ENCODE data around the gene PDE1C. TPM values are rescaled to one million over a fixed set of nuclear protein-coding genes. Genes with fewer than 3 reads are reported as not detected.

PDE1C gene
- total and polyA plus RNA-seq, 2 of the 4 experiments (the other 2 are of a cell fraction), result 14.2 to 61.5 TPM

- intact Hi-C loops (cut with micrococcal nuclease) (no loop called here), in situ Hi-C loops (cut with MboI; ENCODE audit: low sequenced_read_pairs) (no loop called here), dilution Hi-C loops (cut with HindIII; ENCODE audit: low sequenced_read_pairs, unreplicated experiment) (no loop called here)
- Histone ChIP-seq H3K56ac (ENCODE audit: extremely low read depth, insufficient read depth, low read length) (no peak overlapping the region), H2AK9ac (replicated peaks; ENCODE audit: low read depth, low read length, poor library complexity) (no peak overlapping the region), H3K27ac (ENCODE audit: insufficient read depth, low read length) (no peak overlapping the region), H3K36me3 (ENCODE audit: control insufficient read depth, insufficient read depth, low read length) (no peaks in the 10 kb centered on the region), H3K18ac (ENCODE audit: low read depth, low read length) (peak overlapping the region; percentile 34; the same call in 1 of the 2 replicates), H3K23ac (ENCODE audit: low read depth, low read length) (no peak overlapping the region), H3K9ac (ENCODE audit: low read depth, low read length) (no peak overlapping the region), H4K5ac (ENCODE audit: low read depth, low read length) (no peak overlapping the region), H3K9me1 (ENCODE audit: insufficient read depth, low read length) (no peaks in the 10 kb centered on the region), H3K79me1 (ENCODE audit: low read depth in 1 of 2, low read length in 2 of 2) (peaks cover 13 to 30% of the 10 kb centered on the region in 2 experiments), H3K4me2 (ENCODE audit: low read depth, low read length) (no peak overlapping the region), H4K91ac (ENCODE audit: insufficient read depth, low read depth, low read length) (no peak overlapping the region), H3K27me3 (ENCODE audit: control insufficient read depth, insufficient read depth, low read length) (no peaks in the 10 kb centered on the region), H2AFZ (replicated peaks; ENCODE audit: low read length, poor library complexity) (no peak overlapping the region), H2BK120ac (ENCODE audit: low read depth, low read length) (peak overlapping the region; percentile 33; the same call in 1 of the 2 replicates), H2BK20ac (ENCODE audit: low read depth, low read length) (0 out of 2 replicates have a peak overlapping the region, but pooled peaks have one; percentile 22), H2BK15ac (ENCODE audit: low read depth, low read length) (no peak overlapping the region), H3K9me3 (ENCODE audit: control insufficient read depth, insufficient read depth, low read length) (no peaks in the 10 kb centered on the region), H3K4me1 (ENCODE audit: control insufficient read depth, insufficient read depth, low read length) (peaks cover 3% of the 10 kb centered on the region; the same call in 1 of the 2 replicates), H3K14ac (replicated peaks; ENCODE audit: low read depth, low read length) (no peak overlapping the region), H3K4ac (ENCODE audit: low read depth, low read length) (no peak overlapping the region), H4K20me1 (ENCODE audit: insufficient read depth, low read length) (no peaks in the 10 kb centered on the region), H3K4me3 (ENCODE audit: insufficient read depth, low read depth, low read length) (no peak overlapping the region), H4K8ac (ENCODE audit: low read depth in 2 of 2, low read length in 2 of 2) (peak overlapping the region in 1 of 2 experiments; percentile 6; a peak in 1 of 4 replicates), H2BK5ac (ENCODE audit: low read depth, low read length, poor library complexity, severe bottlenecking) (peak overlapping the region; percentile 63), H2AK5ac (ENCODE audit: low read depth, low read length) (no peak overlapping the region)
- DNase-seq, result peak; percentile 45
- CTCF ChIA-PET, result no interaction called here
- BruUV-seq (replicated peaks), result no TSS peak
- peak; percentile 58 for ATAC-seq (ENCODE audit: low read depth)
- POLR2A ChIA-PET (ENCODE audit: unreplicated experiment), result no interaction called here
- TF ChIP-seq NFE2L2 (IDR thresholded peaks at IDR 0.05; ENCODE audit: low read depth, low read length), result no peak
- TF ChIP-seq SMC3 (IDR thresholded peaks at IDR 0.05; ENCODE audit: low read depth, low read length), result no peak
- TF ChIP-seq ELK1 (IDR thresholded peaks at IDR 0.05; ENCODE audit: borderline replicate concordance, low read depth, low read length), result no peak
- peak; percentile 26; the same call in 1 of the 2 replicates for TF ChIP-seq CTCF (conservative IDR thresholded peaks at IDR 0.05; ENCODE audit: low read depth, low read length)
- TF ChIP-seq FOS (IDR thresholded peaks at IDR 0.05; ENCODE audit: low read depth, low read length), result 0 out of 2 replicates have a peak, but pooled peaks have one; percentile 10
These were observed 131.6 kb downstream of the PDE1C start for GRCh38 chr7:31938650-31939049.

Data from IMR-90 (cell line).